Mesenteric fat pad (tissue), 1 donor: ENCODE measurements around the gene PGAP6. TPM values are rescaled to one million over a fixed set of nuclear protein-coding genes. Genes with fewer than 3 reads are reported as not detected.
"Not testable (repeated sequence)": the region's sequence is repeated elsewhere in the genome, so short reads cannot be mapped to it uniquely, and the experiment has no call there.

Experiments used
- DNase-seq: peaks from one replicate; pipeline ENCODE4 v3.0.0-alpha.2; 2020; ENCODE audit warnings: low spot score
- long read RNA-seq: library from polyadenylated mRNA; unstranded; transcript quantifications from one replicate; pipeline ENCODE4 v2.0.0, GENCODE V29; 2020
- total RNA-seq: library from RNA; stranded (reverse); fragmentation: NEBNext Ultra II Directional; extraction: Animal tissue kit (Norgen Biotek cat#: 25700); gene quantifications from one replicate; pipeline ENCODE4 v1.2.1, GENCODE V29; 2021
- donor health status: DM: yes; HTN: yes; CAD: no.

PGAP6 gene, protein sequence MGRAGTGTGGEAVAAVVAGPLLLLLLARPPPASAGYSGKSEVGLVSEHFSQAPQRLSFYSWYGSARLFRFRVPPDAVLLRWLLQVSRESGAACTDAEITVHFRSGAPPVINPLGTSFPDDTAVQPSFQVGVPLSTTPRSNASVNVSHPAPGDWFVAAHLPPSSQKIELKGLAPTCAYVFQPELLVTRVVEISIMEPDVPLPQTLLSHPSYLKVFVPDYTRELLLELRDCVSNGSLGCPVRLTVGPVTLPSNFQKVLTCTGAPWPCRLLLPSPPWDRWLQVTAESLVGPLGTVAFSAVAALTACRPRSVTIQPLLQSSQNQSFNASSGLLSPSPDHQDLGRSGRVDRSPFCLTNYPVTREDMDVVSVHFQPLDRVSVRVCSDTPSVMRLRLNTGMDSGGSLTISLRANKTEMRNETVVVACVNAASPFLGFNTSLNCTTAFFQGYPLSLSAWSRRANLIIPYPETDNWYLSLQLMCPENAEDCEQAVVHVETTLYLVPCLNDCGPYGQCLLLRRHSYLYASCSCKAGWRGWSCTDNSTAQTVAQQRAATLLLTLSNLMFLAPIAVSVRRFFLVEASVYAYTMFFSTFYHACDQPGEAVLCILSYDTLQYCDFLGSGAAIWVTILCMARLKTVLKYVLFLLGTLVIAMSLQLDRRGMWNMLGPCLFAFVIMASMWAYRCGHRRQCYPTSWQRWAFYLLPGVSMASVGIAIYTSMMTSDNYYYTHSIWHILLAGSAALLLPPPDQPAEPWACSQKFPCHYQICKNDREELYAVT
- total RNA-seq = 39.0 TPM
- long read RNA-seq, partial matches to known transcripts = 22 of 36 reads
- long read RNA-seq, other reads (novel, unspliced or antisense) = 13 of 36 reads

DNA sequence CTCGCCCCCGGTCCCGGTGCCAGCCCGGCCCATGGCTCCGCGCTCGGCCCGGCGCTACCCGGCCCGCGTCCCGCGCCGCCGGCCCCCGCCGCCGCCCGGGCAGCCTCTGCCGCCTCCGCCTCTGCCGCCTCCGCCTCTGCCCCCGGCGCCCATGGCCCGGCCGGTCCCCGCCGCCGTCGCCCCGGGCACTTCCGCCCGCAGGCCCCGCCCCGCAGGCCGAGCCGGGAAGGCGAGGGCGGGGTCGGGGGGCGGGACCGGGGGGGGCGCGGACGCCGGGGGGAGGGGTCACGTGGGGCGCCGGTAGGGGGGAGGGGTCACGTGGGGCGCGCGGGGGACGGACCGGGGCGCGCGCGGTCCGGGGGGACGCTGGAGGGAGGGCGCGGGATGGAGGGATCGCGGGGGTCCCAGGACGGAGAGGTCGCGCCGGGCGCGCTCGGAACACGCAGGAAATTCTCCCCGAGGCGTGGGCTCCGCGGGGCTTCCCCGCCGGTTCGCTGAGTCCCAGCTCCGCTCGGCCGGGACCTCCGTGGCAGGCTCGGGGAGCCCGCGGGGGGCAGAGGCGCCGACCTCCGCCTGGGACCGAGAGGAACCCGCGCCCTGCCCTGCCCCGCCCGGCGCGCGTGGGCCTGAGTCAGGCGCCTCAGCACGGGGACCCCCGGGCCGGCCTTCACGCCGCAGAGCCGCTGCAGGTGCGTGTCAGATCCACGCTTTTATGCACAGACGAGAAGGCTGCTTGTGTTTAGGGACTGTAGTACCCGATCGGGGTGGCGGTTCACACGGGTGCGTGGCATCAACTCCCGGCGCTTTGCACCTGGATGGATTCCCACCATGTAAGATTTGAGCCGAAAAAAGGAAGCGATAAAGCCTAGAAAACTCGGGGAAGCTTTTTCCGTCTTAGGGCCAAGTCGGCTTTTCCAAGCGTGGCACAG, at the start of gene PGAP6:
PGAP6 (minus strand) TSS at position 190 of the 929 bp plus-strand sequence; CDS start at position 33, 157 bp downstream.
- DNase-seq = no peak

DNA sequence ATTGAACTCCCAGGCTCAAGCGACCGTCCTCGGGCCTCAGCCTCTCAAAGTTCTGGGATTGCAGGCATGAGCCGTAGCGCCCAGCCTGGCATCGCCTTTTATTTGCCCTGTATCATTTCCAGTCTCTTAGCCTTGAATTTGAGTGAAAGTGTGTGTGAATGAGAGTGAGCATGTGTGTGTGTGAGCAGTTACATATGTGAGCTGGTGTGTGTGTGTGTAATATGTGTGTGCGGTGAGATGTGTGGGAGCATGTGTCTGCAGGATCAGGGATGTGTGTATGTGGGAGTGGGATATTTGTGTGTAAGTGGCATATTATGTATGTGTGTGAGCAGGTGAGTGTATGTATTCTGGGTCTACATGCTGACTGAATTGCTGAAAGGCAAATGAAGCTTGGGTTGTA, 49.1 kb upstream of the PGAP6 start:
- no peak for DNase-seq

DNA sequence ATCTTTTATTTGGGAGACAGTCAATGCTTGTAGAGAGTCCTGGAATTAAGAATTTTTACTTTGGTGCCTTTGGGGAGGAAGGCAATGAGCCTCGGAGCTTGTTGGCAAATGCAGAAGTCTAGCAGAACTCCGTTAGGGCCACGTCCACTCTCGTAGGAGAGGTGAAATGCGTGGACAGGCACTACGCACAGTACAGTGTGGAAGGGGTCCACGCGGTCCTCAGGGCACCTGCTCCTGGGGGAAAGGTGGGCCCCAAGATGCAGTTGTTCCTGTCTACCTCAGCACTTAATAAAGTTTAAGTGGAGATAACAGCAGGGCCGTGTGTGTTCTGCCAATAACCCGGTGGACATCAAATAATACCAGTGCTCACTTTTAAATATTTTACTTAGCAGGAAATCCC, 45.5 kb upstream of the PGAP6 start:
- no peak for DNase-seq

DNA sequence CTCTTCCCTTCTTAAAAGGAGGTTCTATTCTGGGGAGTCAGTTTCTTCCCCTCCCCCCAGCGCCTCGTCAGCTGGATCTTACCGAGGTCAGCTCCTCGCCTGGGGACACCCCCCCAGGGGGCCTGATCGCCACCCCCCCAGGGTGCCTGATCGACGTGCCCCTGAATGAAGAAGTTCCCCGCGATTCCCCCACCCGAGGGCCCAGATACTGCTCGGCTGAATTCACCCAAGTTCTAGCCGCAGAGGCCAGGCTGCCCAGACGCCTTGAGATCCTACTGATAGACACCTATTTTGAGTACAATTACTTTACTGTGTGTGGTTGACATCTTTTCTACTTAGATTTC, 45.1 kb upstream of the PGAP6 start:
- no peak for DNase-seq

DNA sequence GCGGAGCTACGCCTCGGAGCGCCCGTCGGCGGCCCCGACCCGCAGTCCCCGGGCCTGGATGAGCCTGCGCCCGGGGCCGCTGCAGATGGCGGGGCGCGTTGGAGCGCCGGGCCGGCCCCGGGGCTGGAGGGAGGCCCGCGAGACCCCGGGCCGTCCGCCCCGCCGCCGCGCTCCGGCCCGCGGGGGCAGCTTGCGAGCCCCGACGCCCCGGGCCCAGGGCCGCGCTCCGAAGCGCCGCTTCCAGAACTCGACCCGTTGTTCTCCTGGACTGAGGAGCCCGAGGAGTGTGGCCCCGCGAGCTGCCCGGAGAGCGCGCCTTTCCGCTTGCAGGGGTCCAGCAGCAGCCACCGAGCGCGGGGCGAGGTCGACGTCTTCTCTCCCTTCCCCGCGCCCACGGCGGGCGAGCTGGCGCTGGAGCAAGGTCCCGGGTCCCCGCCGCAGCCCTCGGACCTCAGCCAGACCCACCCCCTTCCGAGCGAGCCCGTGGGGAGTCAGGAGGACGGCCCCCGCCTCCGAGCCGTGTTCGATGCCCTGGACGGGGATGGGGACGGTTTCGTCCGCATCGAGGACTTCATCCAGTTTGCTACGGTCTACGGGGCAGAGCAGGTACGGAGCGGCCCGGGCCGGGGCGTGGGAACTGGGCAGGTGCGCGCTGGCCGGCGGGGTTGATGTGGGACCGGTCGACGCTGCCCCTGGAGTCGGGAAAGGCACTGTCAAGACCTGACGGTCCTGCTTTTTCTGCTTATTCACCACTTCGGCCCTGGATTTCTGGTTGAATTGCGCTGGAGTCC, 44.5 kb upstream of the PGAP6 start:
- DNase-seq = no peak

DNA sequence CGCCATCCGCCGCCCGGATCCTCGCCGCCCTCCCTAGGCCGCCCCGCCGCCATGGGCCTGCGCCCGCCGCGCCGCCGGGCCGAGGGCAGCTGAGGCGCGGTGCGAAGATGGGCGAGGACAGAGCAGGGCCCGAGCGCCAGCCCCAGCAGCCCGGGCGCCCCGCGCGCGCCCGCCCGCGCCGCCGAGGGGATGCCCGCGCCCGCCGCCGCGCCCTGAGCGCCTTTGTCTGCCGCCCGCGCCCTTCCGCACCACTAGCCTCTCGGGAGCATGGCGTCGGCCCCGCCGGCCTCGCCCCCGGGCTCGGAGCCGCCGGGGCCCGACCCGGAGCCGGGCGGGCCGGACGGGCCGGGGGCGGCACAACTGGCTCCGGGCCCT, 43.9 kb upstream of the PGAP6 start:
- DNase-seq = no peak

DNA sequence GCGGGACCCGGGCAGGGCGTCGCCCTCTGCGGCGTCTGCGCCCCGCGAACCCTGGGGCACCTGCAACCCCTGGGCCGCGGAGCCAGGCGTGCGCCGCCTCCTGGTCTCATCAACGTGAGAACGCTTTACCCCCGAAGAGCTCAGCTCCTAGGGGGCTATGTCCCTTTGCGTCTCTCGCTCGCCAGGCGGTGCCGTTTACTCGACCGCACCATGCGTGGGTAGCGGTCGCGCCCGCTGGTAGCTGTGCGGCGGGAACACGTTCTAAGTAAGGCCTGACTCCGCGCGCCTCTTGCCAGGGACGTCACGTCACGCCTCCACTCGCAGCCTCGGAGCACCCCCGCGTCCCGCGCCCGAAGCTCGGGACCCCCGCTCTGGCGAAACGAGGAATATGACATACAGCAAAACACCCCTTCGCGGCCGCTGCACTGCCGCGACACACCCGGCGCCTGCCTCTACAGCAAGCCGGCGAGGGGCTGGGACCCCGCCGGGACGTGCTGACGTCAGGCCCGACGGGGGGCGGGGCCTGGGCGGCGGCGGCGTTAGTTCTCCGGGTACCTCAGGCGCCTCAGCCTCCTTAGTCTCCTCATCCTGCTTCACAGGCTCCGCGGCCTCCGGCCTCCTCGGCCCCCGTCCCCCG, 43.4 kb upstream of the PGAP6 start, which contains the start of gene RAB11FIP3:
RAB11FIP3 (plus strand) TSS at position 568 of the 637 bp plus-strand sequence. CDS start 358 bp downstream, outside the sequence.
- DNase-seq = peak; percentile 94

DNA sequence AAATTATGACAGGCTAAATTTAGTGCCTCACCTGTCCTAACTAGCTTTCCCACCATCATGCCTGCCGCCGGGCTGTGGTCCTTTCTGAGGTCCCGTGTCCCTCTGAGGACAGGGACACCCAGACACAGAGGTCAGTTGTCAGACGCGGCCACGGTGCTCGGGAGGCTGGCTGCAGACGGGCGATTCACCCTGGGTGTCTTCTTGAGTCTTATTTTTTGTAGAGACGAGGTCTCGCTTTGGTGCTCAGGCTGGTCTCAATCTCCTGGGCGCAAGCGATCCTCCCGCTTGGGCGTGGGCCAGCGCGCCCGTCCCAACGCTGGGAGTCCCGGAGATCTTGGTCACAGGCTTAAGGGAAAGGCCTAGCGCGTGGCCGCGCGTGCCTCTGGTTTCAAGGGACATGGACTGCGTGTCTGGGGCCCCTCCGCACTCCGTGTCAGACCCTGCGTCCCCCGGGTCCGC, 42.9 kb upstream of the PGAP6 start:
- DNase-seq = no peak

DNA sequence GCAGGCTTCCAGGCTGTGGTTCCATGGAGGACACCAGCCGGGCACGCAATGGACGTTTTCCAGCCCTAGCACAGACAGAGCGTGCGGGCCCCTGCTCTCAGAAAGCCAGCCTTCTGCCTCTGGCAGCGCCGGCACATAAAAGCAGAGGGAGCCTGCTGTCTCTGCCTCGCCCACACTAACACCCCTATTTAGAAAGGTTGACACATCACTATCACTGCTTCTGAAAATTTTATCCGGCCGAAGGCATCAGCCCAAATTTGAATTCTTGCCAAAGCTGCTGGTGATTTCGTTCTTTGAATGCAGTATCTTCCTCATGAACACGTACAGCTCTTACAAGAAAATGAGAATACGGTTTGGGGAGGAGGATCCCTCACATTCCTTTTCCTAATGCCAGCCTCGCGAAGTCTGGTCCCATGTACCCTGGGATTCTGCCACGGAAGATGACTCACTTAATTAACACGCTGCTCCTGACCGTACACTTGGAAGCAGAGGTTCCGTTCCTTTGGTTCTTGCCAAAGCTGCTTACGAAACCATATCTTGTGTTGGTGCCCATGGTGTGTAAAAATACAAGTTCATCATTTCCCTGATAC, 42.4 kb upstream of the PGAP6 start:
- DNase-seq = no peak

DNA sequence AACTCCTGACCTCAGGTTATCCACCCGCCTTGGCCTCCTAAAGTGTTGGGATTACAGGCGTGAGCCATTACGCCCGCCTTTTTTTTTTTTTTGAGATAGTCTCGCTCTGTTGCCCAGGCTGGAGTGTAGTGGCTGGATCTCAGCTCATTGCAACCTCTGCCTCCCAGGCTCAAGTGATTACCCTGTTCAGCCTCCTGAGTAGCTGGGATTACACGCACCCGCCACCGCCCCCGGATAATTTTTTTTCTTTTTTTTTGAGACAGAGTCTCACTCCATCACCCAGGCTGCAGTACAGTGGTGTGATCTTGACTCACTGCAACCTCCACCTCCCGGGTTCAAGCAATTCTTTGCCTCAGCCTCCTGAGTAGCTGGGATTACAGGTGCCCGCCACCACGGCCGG, 40.4 kb upstream of the PGAP6 start:
- DNase-seq = not testable (repeated sequence)

DNA sequence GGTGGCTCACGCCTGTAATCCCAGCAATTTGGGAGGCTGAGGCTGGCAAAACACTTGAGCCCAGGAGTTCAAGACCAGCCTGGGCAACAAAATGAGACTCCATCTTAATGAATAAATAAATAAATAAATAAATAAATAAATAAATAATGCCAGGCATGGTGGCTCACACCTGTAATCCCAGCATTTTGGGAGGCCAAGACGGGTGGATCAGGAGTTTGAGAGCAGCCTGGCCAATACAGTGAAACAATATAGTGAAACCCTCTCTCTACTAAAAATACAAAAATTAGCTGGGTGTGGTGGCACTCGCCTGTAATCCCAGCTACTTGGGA, 33.4 kb upstream of the PGAP6 start:
- not testable (repeated sequence) for DNase-seq

DNA sequence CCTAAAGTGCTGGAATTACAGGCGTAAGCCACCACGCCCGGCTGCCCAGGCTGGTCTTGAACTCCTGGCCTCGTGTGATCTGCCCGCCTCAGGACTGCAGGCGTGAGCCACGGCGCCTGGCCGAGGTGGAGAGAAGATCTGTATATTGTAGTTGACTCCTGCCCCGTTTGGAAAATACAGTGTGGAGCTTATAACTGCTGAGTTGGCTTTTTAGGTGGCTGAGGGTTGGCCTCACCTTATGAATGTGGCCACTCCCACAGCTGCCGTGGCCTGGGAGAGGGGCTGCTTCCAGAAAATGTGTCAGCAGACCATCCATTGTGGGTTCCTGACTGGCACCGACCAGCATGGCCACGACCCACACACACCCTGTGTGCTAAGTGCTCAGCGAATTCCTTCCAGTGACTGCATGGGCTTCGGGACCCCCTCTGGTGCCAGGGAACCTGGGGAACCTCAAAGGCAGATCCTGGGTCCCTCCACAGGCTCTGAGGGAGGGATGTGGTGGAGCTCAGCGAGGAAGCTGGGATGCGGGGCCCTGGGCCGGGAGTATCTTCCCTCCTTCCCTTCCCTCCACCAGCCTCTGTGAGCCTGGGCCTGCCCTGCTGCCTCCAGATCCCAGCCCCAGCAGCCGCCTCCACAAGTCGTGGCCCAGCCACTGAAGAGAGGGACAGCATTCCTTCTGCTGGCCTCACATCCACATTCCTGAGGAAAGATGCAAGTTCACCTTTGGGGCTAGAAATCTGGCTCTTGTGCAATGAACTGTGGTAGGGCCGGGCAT, 32.8 kb upstream of the PGAP6 start:
- no peak for DNase-seq

DNA sequence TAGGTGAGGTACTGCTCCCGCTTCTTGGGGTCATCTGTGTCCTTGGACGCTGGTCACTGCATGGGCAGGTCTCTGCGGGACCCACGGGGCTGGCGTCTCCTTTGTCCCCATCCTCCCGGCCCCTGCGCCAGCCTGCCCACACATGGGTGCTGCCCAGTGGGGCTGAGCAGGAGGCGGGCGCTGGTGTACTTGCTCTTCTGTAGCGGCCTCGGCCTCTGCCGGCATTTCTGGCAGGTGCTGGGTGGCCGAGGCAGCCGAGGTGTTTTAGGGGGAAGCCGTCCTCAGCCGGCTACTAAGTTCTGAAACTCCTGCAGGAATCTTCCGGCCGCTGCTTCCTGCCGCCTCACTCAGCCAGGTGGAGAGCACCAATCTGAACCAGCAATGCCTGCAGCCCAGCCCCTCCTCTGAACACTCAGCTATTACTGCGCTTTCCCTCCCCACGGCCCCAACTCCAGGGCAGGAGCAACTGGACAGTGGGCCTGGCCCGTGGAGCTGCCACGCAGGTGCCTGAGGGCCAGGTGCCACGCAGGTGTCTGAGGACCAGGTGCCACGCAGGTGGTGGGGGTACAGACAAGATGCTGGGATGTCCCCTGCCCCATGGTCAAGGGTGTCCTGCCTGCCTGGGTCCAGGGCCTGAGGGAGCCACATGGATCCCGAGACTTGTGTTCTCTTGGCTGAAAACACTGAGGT, 29.9 kb upstream of the PGAP6 start:
- no peak for DNase-seq

DNA sequence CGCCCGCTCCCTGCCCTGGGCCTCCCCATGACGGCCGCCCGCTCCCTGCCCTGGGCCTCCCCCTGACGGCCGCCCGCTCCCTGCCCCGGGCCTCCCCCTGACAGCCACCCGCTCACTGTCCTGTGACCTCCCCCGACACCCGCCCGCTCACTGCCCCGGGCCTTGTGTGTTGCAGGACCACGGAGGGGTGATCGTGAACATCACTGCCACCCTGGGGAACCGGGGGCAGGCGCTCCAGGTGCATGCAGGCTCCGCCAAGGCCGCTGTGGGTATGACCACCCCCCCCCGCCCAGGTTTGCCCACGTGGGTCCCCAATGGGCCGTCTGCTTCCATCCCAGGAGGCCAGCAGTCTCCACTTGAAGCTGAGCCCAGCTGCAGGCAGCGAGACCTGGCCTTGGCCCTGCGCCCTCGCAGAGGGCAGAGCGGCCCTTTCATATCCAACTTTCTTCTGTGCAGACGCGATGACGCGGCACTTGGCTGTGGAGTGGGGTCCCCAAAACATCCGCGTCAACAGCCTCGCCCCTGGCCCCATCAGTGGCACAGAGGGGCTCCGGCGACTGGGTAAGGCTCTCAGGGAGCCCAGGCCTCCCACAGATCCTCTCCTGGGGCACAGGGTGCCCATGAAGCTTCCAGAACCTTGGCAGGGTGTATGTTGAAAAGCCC, 28.9 kb upstream of the PGAP6 start:
- no peak for DNase-seq

DNA sequence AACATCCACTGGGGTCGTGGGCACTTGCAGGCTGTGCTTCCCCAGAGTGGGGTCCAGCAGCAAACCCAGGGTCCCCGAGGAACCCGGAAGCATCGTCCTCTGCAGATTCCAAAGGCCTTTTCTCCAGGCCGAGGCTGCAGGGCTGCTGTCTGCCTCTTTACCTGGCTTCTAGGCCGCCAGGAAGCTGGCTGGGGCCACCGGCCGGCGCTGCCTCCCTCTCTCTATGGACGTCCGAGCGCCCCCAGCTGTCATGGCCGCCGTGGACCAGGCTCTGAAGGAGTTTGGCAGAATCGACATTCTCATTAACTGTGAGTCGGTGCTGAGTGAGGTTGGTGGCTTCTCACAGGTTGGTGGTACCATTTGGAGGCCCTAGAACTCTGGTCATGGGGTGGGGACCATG, 25.5 kb upstream of the PGAP6 start:
- no peak for DNase-seq

DNA sequence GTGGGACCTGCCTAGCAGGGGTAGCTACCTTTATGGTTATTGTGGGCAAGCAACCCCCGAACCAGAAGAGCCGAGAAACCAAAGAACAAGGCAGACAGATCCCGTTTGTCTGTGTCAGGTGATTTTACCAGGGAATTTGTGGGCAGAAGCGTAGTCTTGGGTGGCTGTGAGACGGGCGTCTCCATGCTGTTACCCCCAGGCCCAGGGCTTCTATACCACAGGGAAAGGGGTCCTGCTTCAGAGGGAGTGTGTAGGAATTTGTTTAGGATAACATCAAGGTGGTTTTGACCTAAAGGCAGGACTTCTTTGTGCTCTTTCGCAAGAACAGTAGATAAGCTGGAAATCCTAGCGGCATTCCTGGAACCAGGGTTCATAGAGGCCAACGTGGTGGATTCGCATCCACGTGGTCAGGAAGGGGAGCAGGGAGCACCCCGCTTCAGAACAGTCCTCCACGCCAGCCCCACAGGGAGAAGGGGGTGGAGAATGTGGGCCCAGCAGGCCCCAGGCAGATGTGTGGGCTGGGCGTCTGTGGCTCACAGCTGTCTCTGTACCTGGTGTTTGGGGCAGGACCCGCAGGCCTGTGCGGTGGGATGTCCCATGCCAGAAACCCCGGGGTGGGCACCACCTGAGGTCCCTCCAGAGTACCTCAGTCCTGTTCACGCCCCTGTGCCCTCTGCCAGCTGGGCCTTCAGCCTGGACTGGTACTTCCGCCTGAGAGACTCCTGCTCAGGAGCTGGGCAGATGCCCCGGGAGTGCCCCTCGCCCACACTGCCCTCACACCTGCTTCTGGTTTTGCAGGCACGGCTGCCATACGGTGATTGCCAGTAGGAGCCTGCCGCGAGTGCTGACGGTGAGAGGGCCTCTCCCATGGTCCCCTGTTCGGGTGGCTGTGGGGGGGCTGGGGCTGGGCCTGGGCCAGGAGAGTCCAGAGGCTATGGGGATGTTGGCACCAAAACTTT, 24.0 kb upstream of the PGAP6 start:
- no peak for DNase-seq
